Body of pancreas (tissue), 4 donors: ENCODE measurements around the gene PLA2G12B. TPM values are rescaled to one million over a fixed set of nuclear protein-coding genes. Genes with fewer than 3 reads are reported as not detected.
"Not testable (repeated sequence)": the region's sequence is repeated elsewhere in the genome, so short reads cannot be mapped to it uniquely, and the experiment has no call there.

Experiments
- ATAC-seq: fragments of 150-250 bp; one replicate; pipeline ENCODE4 v1.9.1; 2016
- DNase-seq, 4 donors: peaks; one replicate each; pipeline ENCODE4 v3.0.0-alpha.2; 2019
- H3K27ac ChIP-seq, 4 donors: fragments of 200-600 bp; sonication (generic); 1 replicate in 3 of 4; 2 replicates in 1 of 4; pipeline versions ENCODE4 v1.5.1 to v1.6.1; 2016 to 2019; ENCODE audit warnings: mild to moderate bottlenecking in 1 of 4, mixed read lengths in 1 of 4, moderate library complexity in 1 of 4
- H3K27me3 ChIP-seq, 2 donors: fragments of 200-600 bp; sonication (generic); one replicate each; pipeline ENCODE4 v1.6.0; 2016; ENCODE audit warnings: mild to moderate bottlenecking in 1 of 2
- H3K36me3 ChIP-seq, 2 donors: fragments of 200-600 bp; sonication (generic); replicated peaks in 1 of 2; 2 replicates each; pipeline ENCODE4 v1.5.1; 2016; ENCODE audit warnings: low read depth in 2 of 2; ENCODE audit not compliant: insufficient read depth in 1 of 2
- H3K4me1 ChIP-seq: fragments of 200-600 bp; sonication (generic); one replicate; pipeline ENCODE4 v1.6.0; 2016
- H3K4me3 ChIP-seq, 2 donors: fragments of 200-600 bp; sonication (generic); 1 replicate in 1 of 2; 2 replicates in 1 of 2; pipeline ENCODE4 v1.5.1; 2016 to 2019
- H3K9me3 ChIP-seq, 3 donors: fragments of 200-600 bp; sonication (generic); 1 replicate in 2 of 3; 2 replicates in 1 of 3; pipeline ENCODE4 v1.5.1; 2016
- POLR2A ChIP-seq, 3 donors: fragments of 450-650 bp; IDR thresholded peaks; one replicate each; pipeline ENCODE4 v1.6.1; 2016; ENCODE audit warnings: antibody characterized with exemption in 3 of 3, mild to moderate bottlenecking in 2 of 3
- WGBS, 2 donors: methylation state at CpG; one replicate each; pipeline ENCODE4 v1.1.5; 2017; 5-methylcytosine and 5-hydroxymethylcytosine counted together
- intact Hi-C: fragments of 100-400 bp; cut with DNase I; formaldehyde crosslinking; loops from one replicate; pipeline ENCODE4 v1.15.1; 2023
- total RNA-seq, 2 donors: library from RNA; depleted of rRNA; stranded (reverse); fragments of >200 nt; gene quantifications; one replicate each; pipeline ENCODE4 v1.1.0, GENCODE V29; 2016
- TF ChIP-seq, protein P1 (sequence below), 7 experiments: fragments of 450-650 bp in 4 of 7; fragments of 200-600 bp in 3 of 7; sonication (generic) in 3 of 7; IDR thresholded peaks; one replicate each; pipeline ENCODE4 v1.5.1; 2016 to 2019; ENCODE audit warnings: antibody characterized with exemption in 7 of 7

The PLA2G12B gene
- total RNA-seq, 2 donors from 2014 or later = not detected

DNA sequence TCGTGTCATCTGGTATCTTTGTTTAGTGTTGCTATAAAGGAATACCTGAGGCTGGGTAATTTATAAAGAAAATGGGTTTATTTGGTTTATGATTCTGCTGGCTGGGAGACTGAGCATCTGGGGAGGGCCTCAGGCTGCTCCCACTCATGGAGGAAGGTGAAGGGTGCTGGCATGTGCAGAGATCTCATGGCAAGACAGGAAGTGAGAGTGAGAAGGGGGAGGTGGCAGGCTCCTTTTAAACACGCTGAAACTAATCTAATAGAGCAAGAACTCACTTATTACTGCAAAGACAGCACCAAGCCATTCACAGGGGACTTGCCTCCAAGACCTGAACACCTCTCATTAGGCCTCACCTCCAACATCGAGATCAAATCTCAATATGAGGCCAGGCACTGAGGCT lies 49.8 kb downstream of the PLA2G12B start:
- intact Hi-C loops = no loop called here
- Histone ChIP-seq H3K36me3 (no peaks in the 10 kb centered on the region), H3K27me3 (no peaks in the 10 kb centered on the region), H3K4me3 (no peak overlapping the region), H3K27ac (no peak overlapping the region), H3K4me1 (no peaks in the 10 kb centered on the region), H3K9me3 (no peaks in the 10 kb centered on the region)
- DNase-seq (no peak), ATAC-seq (no peak)
- TF ChIP-seq, protein P1, sequence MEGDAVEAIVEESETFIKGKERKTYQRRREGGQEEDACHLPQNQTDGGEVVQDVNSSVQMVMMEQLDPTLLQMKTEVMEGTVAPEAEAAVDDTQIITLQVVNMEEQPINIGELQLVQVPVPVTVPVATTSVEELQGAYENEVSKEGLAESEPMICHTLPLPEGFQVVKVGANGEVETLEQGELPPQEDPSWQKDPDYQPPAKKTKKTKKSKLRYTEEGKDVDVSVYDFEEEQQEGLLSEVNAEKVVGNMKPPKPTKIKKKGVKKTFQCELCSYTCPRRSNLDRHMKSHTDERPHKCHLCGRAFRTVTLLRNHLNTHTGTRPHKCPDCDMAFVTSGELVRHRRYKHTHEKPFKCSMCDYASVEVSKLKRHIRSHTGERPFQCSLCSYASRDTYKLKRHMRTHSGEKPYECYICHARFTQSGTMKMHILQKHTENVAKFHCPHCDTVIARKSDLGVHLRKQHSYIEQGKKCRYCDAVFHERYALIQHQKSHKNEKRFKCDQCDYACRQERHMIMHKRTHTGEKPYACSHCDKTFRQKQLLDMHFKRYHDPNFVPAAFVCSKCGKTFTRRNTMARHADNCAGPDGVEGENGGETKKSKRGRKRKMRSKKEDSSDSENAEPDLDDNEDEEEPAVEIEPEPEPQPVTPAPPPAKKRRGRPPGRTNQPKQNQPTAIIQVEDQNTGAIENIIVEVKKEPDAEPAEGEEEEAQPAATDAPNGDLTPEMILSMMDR (IDR thresholded peaks at IDR 0.05) = no peak
- no peak for TF ChIP-seq POLR2A (IDR thresholded peaks at IDR 0.05)
- 82 to 84% methylated on average over 3 of the region's 3 CpGs for WGBS, 2 donors

DNA sequence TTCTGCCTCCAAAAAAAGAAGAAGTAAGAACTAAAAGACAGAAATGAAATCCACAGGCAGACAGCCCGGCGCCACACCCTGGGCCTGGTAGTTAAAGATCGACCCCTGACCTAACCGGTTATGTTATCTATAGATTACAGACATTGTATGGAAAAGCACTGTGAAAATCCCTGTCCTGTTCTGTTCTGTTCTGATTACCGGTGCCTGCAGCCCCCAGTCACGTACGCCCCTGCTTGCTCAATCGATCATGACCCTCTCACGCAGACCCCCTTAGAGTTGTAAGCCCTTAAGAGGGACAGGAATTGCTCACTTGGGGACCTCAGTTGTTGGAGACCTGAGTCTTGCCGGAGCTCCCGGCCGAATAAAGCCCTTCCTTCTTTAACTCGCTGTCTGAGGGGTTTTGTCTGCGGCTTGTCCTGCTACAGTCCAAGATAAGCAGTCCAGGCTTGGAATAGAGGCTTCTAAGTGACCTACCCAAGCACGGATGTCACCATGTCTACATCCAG lies 50.6 kb downstream of the PLA2G12B start:
- not testable (repeated sequence) for DNase-seq
- 89 to 91% methylated on average over 15 of the region's 15 CpGs for WGBS, 2 donors

DNA sequence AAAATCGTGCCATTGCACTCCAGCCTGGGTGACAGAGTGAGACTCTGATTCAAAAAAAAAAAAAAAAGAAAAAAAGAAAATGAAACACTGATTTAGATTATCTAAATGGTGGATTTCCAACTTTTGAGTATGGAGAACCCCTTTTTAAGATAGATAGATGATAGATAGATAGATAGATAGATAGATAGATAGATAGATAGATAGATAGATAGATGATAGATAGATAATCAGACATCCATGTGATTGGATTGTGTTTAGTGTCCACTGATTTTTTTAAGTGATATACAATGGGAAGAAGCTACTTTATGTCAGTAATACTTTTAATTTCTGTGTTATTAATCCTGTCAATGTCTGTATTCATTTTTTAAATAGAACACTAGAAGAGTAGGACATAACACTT lies 55.1 kb downstream of the PLA2G12B start:
- Histone ChIP-seq H3K36me3 (no peaks in the 10 kb centered on the region), H3K9me3 (no peaks in the 10 kb centered on the region), H3K27ac (no peak overlapping the region), H3K4me1 (no peaks in the 10 kb centered on the region), H3K27me3 (no peaks in the 10 kb centered on the region), H3K4me3 (no peak overlapping the region)
- DNase-seq (no peak), ATAC-seq (no peak)
- intact Hi-C loops = no loop called here
- TF ChIP-seq POLR2A (IDR thresholded peaks at IDR 0.05) = no peak
- TF ChIP-seq, protein P1 (IDR thresholded peaks at IDR 0.05) = no peak
- WGBS, 2 donors = 93 to 100% methylated on average over 1 of the region's 1 CpG

More for the DNA sequence above, 50.6 kb downstream of the PLA2G12B start:
- H3K27ac ChIP-seq, intact Hi-C loops, H3K9me3 ChIP-seq, H3K36me3 ChIP-seq, H3K27me3 ChIP-seq, H3K4me3 ChIP-seq, H3K4me1 ChIP-seq, ATAC-seq: not testable (repeated sequence)

DNA sequence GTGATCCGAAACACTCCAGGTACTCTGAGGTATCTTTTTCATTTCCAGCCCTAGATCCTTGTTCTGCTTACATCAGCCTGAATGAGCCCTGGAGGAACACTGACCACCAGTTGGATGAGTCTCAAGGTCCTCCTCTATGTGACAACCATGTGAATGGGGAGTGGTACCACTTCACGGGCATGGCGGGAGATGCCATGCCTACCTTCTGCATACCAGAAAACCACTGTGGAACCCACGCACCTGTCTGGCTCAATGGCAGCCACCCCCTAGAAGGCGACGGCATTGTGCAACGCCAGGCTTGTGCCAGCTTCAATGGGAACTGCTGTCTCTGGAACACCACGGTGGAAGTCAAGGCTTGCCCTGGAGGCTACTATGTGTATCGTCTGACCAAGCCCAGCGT lies 56.0 kb downstream of the PLA2G12B start:
- Histone ChIP-seq H3K9me3 (no peaks in the 10 kb centered on the region), H3K4me1 (no peaks in the 10 kb centered on the region), H3K4me3 (no peak overlapping the region), H3K27me3 (no peaks in the 10 kb centered on the region), H3K36me3 (no peaks in the 10 kb centered on the region), H3K27ac (no peak overlapping the region)
- TF ChIP-seq, protein P1 (IDR thresholded peaks at IDR 0.05) = no peak
- TF ChIP-seq POLR2A (IDR thresholded peaks at IDR 0.05) = no peak
- intact Hi-C loops = no loop called here
- WGBS, 2 donors = 89 to 97% methylated on average over 9 to 10 of the region's 10 CpGs
- DNase-seq = no peak
- no peak for ATAC-seq

DNA sequence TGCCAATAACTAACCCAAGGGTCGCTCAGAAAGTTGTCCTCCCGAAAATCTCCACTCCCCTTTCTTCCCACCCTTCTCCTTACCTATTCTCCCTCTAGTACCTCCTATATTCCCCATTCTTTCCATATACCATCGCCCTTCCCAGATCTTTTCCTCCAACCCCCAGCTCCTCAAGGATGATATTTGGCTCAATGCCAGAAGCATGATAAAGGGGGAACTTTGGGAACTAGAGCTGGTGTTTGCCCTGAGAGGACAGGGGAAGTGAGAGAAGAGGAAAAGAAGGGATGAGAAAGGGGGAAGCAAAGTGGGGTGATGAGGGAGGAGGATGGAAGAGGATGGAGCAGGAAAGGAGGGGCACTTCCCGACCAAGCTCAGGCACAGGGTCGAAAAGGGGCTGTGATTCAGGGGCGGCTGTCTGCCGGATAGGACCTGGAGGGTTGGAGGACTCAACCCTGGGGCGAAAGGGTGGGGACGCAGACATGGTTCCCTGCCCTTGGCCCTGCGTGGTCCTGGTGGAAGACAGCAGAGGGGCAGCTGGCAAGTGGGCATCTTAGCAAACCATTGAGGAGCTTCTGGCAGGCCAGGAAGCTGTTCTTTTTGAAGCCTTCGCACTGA lies 59.3 kb downstream of the PLA2G12B start:
- intact Hi-C loops = no loop called here
- H3K4me3 ChIP-seq = no peak overlapping the region
- no peaks in the 10 kb centered on the region for H3K9me3 ChIP-seq
- H3K27ac ChIP-seq = no peak overlapping the region
- ATAC-seq (no peak), DNase-seq (no peak)
- WGBS, 2 donors = 67 to 81% methylated on average over 11 of the region's 11 CpGs
- TF ChIP-seq, protein P1 (IDR thresholded peaks at IDR 0.05) = no peak
- no peak for TF ChIP-seq POLR2A (IDR thresholded peaks at IDR 0.05)
- H3K36me3 ChIP-seq = no peaks in the 10 kb centered on the region
- no peaks in the 10 kb centered on the region for H3K4me1 ChIP-seq
- no peaks in the 10 kb centered on the region for H3K27me3 ChIP-seq
